HG03108 (cell line): ENCODE measurements around the gene SPRR5.

Source experiments
- ATAC-seq: cut with Tn5 transposase; IDR thresholded peaks from one replicate; pipeline ENCODE4 v1.9.1; 2021; ENCODE audit warnings: moderate library complexity; ENCODE audit not compliant: unreplicated experiment

Gene SPRR5

DNA sequence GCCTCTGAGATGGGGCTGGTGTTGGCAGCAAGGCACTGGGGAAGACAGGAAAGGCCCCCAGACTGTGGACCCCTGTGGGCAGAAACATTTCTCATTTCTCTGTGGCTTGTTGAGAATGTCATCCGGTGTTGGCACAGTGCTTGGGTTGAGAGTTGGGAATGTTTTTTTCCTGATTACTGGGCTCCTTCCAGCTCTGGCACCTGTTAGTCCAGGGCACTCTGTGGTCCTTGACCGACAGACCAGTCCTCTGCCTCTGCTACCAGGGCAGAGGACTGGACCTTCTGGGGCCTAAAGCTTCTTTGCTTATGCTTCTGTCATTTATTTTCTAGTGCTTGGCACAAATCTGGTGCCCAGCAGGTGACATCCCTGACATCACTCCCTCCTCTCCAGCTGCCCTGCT is 4.8 kb upstream of the SPRR5 start:
- ATAC-seq, result no peak

- no peak for ATAC-seq
These were observed 758 bp upstream of the SPRR5 start for GRCh38 chr1:152946248-152946647.

DNA sequence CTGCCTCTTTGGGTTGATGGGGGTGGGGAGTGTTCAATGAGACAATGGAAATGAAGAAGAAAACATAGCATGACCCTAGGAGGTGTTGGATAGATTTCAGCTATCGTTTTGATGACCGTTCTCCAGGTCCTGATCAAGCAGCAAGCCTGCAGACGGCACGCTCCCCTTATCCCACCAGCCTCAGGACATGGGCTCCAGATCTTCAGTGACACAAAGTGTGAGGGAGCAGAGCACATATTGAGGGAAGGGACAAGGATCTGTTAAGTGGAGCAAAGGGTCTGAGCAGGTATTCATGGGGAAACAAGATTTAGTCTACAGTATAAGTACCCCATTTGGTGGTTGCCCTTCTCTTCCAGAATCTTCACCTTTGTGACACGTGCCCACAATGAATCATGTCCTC is 4.7 kb downstream of the SPRR5 start:
- ATAC-seq, result no peak

DNA sequence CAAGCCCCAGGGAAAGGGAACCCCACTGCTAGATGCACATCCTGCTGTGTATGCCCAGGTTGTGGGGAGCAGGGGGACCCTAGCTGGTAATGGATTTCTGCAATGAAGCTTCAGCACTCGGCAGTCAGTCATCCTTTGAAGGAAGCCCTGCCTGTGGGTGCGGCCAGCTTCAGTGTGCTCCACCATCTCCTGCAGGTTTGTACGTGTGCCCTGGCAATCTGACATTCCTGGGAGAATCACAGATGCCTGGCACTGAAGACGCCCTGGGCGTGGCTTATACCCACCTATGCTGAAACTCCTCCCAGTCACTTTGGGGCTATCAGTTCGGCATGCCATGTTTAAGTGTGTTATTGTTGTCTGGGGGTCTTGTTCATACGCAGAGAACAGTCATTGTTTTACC is 6.8 kb downstream of the SPRR5 start:
- ATAC-seq, result no peak

GRCh38 chr1:152954436-152954835 is 7.4 kb downstream of the SPRR5 start:
- ATAC-seq, result no peak

DNA sequence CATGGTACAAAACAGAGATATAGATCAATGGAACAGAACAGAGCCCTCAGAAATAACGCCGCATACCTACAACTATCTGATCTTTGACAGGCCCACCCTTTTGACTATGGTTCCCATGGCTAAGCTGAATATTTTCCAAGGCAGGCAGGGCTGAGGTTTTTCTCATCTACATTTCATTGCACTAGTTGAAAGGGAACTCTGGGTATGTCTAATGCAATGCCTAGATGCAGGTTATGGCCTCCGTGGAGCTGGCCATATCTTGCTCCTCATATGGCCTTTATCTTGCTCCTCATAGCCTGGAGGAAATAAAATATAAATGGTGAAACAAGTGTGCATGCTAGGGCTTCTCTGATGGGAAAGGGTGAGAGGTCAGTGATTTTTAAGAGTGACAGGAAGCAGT is 10.6 kb downstream of the SPRR5 start:
- ATAC-seq, result no peak

- ATAC-seq, result no peak
These were observed 12.3 kb downstream of the SPRR5 start for GRCh38 chr1:152959273-152959672.

DNA sequence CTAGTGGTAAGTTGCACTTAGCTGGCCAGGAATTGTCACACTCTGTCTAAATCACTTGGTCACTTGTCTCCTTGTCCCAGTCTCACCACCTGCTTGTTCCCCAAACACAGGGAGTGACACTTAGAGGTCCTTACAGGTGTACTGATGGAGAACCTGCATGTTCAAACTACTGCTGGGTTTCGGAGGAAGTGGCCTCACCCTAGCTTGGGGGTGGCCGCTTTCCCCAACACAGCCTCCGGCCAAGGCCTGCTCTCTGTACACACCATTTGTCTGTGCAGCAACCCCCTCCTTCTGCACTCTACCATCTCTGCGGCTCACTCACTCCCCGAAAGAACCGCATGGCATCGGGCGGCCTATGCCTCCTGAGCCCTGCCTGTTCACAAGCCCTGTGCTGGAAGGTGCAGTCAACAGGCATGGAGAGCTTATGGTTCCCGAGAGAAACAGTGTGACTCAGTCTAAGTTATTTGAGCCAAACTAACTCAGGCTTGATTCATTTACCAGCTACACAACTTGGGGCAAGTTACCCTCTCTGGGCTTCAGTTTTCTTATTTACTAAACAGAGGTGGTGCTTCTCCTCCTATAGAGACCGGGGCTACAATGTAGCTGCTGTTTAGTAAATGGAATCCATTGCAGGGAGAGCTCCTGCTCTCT is 12.9 kb downstream of the SPRR5 start:
- ATAC-seq, result no peak

DNA sequence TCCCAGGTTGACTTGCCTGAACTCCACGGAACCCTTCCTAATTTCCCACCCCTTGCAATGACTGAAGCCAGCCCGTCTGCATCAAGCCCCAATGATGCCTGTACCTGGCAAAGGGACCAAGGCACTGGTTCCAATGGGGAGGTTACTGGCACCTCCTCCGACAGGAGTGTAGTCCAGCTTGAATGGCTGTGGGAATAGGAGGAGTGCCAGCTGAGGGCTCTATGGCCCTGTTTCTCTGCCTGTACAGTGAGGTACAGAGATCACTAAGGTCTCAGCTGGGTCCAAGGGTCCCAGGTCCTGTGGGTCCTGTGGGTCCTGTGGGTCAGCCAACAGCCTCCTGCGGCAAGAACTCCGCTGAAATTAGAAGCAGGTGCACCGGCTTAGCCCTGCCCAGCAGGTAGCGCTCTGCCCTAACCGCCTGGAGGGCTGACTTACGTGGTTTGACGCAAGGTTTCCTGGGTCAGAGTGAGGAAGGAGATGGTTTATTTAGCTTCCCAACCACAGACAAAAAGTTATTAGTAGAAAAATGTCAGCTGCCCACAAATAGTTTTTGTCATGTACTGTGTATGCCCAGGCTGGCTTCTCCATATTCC is 13.5 kb downstream of the SPRR5 start:
- ATAC-seq, result no peak

DNA sequence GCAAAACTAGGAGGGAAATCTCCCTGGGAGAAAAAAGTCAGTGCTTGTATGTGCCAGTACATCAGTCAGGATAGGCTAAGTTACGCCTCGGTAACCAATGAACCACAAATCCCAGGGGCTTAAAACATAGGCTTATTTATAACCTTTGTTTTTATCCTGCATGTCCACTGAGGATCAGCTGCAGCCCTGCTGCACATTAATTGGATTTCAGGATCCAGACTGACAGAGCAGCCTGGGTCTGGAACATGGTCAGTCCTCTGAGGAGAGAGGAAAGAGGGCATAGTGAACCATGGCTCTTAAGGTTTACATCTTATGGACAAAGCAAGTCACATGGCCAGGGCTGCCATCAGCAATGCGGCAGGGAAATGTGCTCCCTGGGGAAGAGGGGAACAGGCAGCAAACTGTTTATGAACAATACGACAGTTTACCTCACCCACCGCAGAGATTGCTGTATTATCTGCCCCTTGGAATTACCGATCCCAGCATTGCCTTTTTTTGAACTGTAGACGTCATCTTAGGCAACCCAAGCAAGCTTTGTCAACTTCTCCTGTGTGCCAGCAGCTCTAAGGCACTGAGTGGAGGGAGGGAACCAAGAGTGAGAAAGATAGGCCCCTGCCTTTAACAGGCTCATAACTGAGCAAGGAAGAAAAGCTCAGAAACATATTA is 14.4 kb downstream of the SPRR5 start:
- ATAC-seq, result no peak

DNA sequence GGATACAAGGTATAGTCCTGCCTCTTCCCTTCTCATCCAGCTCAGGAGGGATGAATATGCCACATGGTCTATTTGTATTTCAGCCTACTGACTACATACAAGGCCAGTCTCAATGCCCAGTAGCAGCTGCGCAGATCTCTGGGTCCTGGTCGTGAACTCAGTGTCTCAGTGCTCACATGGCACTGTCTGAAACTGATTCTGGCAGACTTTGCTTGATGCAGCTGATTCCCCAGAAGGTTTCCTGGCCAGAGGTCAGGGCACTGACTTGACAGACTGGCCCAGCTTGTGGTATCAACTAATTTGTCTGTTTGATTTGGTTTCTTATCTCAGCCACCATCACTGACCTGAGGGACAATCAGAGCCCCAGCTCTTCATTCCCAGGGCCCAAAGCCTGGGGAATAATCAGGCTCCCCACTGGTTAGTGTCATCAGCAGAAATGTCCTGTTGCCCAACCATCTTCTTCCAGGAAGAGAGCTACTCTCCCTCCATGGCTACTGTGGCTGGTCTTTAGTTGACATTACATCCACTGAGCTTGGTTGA is 15.9 kb downstream of the SPRR5 start:
- no peak for ATAC-seq

- no peak for ATAC-seq
These were observed 17.5 kb downstream of the SPRR5 start for GRCh38 chr1:152964536-152964935.

GRCh38 chr1:152965853-152966252 is 18.8 kb downstream of the SPRR5 start:
- no peak for ATAC-seq

DNA sequence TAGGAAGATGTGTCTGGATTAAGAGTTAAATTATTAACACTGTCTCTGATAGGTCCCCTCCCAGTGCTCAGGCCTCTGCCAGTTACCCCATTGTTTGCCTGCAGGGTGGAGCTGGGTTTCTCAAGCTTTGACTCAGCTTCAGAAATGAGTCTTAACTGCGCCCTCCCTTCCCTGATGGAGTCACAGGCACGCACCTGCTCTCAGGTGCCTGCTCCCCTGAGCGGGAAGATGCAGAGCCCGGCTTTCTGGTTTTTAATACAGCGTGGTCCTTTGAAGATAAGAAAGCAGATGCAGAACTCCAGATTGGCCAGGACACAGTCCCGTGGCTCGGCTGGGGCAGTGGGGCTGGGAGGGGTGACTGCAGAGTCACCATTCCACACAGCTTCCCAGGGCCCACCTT is 20.2 kb downstream of the SPRR5 start:
- no peak for ATAC-seq

DNA sequence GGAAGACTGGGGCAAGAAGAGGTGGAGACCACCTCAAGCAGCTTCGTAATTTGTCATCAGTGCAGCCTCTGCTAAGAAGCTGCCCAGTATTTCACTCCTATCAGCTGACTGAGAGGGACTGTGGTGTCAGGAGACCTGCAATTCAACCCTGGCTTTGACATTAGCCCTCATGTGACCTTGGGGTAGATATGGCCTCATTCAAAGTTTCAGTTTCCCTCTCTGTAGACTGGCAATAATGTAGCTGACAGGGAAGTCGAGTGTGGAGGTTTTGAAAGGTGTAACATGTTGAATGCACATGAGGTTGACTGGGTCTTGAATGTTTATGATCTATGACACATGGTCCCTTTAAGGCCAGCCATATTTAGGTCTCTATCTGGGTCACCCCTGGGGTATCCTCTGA is 21.2 kb downstream of the SPRR5 start:
- peak; percentile 82 for ATAC-seq

GRCh38 chr1:152969036-152969435 is 22.0 kb downstream of the SPRR5 start:
- ATAC-seq, result no peak

DNA sequence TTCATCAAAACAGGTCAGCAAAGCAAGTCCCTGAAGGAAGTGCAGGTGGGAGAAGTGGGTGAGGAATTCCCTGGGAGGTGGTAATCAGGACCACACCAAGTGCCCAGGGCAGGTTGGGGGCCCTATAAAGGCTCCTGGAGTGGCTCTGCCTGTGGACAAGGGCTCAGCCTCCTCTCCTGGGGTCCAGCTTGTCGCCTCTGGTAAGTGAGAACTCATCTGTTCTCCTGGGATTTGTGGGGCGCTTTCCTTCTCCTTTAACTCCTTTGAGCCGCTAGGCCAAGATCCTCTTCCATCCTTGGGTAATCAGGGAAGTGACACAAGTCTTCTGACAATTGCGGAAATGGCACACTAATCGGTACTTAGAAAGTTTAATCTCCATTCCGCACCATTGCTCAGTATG is 23.5 kb downstream of the SPRR5 start, which contains the start of gene SPRR4:
Gene SPRR4, plus strand, starts transcription at position 154 of the 400 bp plus-strand sequence. CDS start 1,243 bp downstream, outside the sequence.
- ATAC-seq, result no peak

DNA sequence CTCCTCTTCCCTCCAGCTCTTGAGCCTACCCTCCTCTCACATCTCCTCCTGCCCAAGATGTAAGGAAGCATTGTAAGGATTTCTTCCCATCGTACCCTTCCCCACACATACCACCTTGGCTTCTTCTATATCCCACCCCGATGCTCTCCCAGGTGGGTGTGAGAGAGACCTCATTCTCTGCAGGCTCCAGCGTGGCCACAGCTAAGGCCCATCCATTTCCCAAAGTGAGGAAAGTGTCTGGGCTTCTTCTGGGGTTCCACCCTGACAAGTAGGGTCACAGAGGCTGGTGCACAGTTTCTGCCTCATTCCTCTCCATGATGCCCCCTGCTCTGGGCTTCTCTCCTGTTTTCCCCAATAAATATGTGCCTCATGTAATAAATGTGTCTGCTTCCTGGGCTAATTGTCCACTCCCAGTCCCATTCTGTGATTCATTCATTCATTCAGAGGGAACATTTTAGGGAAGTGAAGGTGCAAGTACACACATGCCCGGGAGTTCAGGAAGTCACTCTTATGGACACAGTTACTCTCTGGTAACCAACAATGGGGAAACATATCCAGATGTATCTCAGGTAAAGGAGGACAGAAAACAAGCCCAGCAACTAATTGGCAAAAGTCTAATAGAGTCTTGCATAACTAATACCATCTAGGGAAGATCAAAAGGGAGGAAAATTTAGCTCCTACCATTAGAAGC is 25.3 kb downstream of the SPRR5 start:
- ATAC-seq, result no peak

DNA sequence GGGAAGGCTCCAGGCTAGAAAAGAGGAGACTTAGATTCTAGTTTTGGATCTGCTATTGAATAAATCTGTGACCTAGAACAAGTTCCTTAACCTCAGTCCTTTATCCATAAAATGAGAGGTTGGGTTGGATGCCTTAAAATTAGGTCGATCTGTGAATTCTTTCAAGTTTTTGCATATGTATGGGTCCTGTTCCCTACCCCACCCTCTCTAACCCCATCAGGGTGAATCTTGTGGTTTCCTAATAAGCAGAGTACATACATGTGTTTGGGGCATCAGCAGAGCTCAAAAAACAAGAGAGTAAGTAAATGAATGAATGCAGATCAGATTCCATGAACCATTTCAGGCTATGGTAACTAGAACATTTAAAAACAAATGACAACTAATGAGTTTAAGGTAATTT is 29.7 kb downstream of the SPRR5 start:
- ATAC-seq, result no peak

DNA sequence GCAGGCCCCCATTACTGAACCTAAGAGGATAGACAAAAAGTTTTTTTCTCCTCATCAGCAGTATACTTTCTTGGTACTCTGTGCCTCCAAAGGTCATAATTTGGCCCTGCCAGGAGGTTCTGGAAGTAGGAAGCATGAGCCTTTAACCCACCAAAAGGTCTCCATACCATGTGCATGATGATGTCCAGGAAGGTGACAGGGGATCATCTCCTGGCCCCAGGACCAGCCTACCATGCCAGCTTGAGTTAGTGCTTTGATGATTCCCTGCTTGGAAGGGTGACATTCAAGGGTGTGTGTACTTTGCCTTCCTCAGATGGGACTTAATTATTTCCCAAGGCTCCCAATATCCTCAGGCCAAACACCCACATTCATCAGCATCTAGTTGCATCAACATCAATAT is 30.6 kb downstream of the SPRR5 start:
- ATAC-seq, result no peak

- no peak for ATAC-seq
These were observed 33.7 kb downstream of the SPRR5 start for GRCh38 chr1:152980676-152981075.
